Parathyroid adenoma (tissue), 2 donors: ENCODE results near the gene ZNF140.

Experiments used
- H2AFZ ChIP-seq: fragments of 300-600 bp; sonication (generic); one replicate; pipeline ENCODE4 v1.7.0; 2017; ENCODE audit warnings: antibody characterized with exemption, mild to moderate bottlenecking
- H3K27ac ChIP-seq: fragments of 300-600 bp; sonication (generic); one replicate; pipeline ENCODE4 v1.7.0; 2017
- H3K27me3 ChIP-seq: fragments of 300-600 bp; sonication (generic); one replicate; pipeline ENCODE4 v1.7.0; 2017; ENCODE audit warnings: low read length; ENCODE audit not compliant: control insufficient read depth, insufficient read depth
- H3K36me3 ChIP-seq: fragments of 300-600 bp; sonication (generic); one replicate; pipeline ENCODE4 v1.7.0; 2017; ENCODE audit warnings: low read length; ENCODE audit not compliant: control insufficient read depth, insufficient read depth
- H3K4me1 ChIP-seq: fragments of 300-600 bp; sonication (generic); one replicate; pipeline ENCODE4 v1.7.0; 2017; ENCODE audit warnings: control low read depth
- H3K4me2 ChIP-seq: fragments of 300-600 bp; sonication (generic); one replicate; pipeline ENCODE4 v1.7.0; 2017; ENCODE audit warnings: low read length
- H3K4me3 ChIP-seq: fragments of 300-600 bp; sonication (generic); one replicate; pipeline ENCODE4 v1.7.0; 2017; ENCODE audit warnings: low read depth, low read length
- H3K79me2 ChIP-seq: fragments of 300-600 bp; sonication (generic); one replicate; pipeline ENCODE4 v1.7.0; 2017; ENCODE audit warnings: control low read depth
- H3K9ac ChIP-seq: fragments of 300-600 bp; sonication (generic); one replicate; pipeline ENCODE4 v1.7.0; 2017; ENCODE audit warnings: mild to moderate bottlenecking
- H3K9me3 ChIP-seq: fragments of 300-600 bp; sonication (generic); one replicate; pipeline ENCODE4 v1.7.0; 2017; ENCODE audit warnings: low read length; ENCODE audit not compliant: control insufficient read depth
- TF ChIP-seq, protein P1 (sequence below): fragments of 300-600 bp; sonication (generic); IDR thresholded peaks from one replicate; pipeline ENCODE4 v1.7.0; 2017; ENCODE audit warnings: antibody characterized with exemption, mild to moderate bottlenecking
- donor health status: primary hyperparathyroidism.

The ZNF140 gene

DNA sequence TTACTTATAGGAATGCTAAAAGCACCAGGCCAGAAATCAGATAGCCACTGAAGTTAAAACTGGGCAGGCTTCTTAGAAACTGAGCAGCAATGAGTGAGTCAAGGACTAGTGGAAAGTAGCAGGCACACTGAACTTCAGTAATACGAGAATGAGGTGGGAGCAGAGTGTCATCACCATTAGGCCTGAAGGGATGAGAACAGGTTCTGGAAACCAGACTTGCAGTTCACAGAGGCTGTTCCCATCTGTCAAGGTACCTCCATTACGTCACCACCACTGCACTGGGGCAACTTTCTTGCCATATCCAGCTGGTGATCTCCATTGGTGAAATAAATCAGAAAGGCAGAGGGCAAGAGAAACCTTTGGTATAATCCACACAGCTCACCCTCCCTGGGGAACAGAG lies 65.3 kb downstream of the ZNF140 start:
- Histone ChIP-seq H3K27me3 (no peaks in the 10 kb centered on the region), H3K4me1 (no peaks in the 10 kb centered on the region), H3K9me3 (no peaks in the 10 kb centered on the region), H3K36me3 (peaks cover under 1% of the 10 kb centered on the region), H3K4me3 (no peak overlapping the region), H3K9ac (no peak overlapping the region), H3K27ac (no peak overlapping the region), H2AFZ (no peak overlapping the region), H3K79me2 (no peaks in the 10 kb centered on the region), H3K4me2 (no peak overlapping the region)
- TF ChIP-seq, protein P1, sequence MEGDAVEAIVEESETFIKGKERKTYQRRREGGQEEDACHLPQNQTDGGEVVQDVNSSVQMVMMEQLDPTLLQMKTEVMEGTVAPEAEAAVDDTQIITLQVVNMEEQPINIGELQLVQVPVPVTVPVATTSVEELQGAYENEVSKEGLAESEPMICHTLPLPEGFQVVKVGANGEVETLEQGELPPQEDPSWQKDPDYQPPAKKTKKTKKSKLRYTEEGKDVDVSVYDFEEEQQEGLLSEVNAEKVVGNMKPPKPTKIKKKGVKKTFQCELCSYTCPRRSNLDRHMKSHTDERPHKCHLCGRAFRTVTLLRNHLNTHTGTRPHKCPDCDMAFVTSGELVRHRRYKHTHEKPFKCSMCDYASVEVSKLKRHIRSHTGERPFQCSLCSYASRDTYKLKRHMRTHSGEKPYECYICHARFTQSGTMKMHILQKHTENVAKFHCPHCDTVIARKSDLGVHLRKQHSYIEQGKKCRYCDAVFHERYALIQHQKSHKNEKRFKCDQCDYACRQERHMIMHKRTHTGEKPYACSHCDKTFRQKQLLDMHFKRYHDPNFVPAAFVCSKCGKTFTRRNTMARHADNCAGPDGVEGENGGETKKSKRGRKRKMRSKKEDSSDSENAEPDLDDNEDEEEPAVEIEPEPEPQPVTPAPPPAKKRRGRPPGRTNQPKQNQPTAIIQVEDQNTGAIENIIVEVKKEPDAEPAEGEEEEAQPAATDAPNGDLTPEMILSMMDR = no peak

DNA sequence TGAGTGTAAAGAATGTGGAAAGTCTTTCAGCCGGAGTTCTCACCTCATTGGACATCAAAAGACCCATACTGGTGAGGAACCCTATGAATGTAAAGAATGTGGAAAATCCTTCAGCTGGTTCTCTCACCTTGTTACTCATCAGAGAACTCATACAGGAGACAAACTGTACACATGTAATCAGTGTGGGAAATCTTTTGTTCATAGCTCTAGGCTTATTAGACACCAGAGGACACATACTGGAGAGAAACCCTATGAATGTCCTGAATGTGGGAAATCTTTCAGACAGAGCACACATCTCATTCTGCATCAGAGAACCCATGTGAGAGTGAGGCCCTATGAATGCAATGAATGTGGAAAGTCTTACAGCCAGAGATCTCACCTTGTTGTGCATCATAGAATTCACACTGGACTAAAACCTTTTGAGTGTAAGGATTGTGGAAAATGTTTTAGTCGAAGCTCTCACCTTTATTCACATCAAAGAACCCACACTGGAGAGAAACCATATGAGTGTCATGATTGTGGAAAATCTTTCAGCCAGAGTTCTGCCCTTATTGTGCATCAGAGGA lies 75.5 kb downstream of the ZNF140 start:
- Histone ChIP-seq H3K79me2 (no peaks in the 10 kb centered on the region), H3K4me2 (no peak overlapping the region), H3K27me3 (no peaks in the 10 kb centered on the region), H3K27ac (no peak overlapping the region), H3K36me3 (peaks cover 8% of the 10 kb centered on the region), H3K4me3 (no peak overlapping the region), H2AFZ (no peak overlapping the region), H3K4me1 (no peaks in the 10 kb centered on the region), H3K9ac (no peak overlapping the region), H3K9me3 (peaks cover 10% of the 10 kb centered on the region)
- TF ChIP-seq, protein P1 = no peak
